HG03521 (cell line): ENCODE results near the gene CAST.
"Not testable (repeated sequence)": the region's sequence is repeated elsewhere in the genome, so short reads cannot be mapped to it uniquely, and the experiment has no call there.

Experiments used
- ATAC-seq: cut with Tn5 transposase; IDR thresholded peaks from one replicate; pipeline ENCODE4 v1.9.1; 2021; ENCODE audit warnings: mild to moderate bottlenecking, moderate library complexity; ENCODE audit not compliant: unreplicated experiment

Gene CAST

GRCh38 chr5:96661855-96662724 is at the start of gene CAST:
Gene CAST, plus strand, starts transcription at chr5:96662376. Its CDS starts 47 bp downstream, at chr5:96662423.
- ATAC-seq: peak; percentile 64

GRCh38 chr5:96614110-96614691 is 48.0 kb upstream of the CAST start:
- ATAC-seq: no peak

GRCh38 chr5:96615223-96615622 is 47.0 kb upstream of the CAST start:
- ATAC-seq: no peak

- ATAC-seq: no peak
Observed at GRCh38 chr5:96616801-96617200, 45.4 kb upstream of the CAST start.

- ATAC-seq: not testable (repeated sequence)
Observed at GRCh38 chr5:96618311-96619016, 43.7 kb upstream of the CAST start.

GRCh38 chr5:96619946-96620345 is 42.2 kb upstream of the CAST start:
- no peak for ATAC-seq

GRCh38 chr5:96624596-96624995 is 37.6 kb upstream of the CAST start:
- no peak for ATAC-seq

GRCh38 chr5:96625365-96625764 is 36.8 kb upstream of the CAST start:
- ATAC-seq: no peak

- ATAC-seq: no peak
Observed at GRCh38 chr5:96626956-96627355, 35.2 kb upstream of the CAST start.

GRCh38 chr5:96627792-96628398 is 34.3 kb upstream of the CAST start:
- no peak for ATAC-seq

- ATAC-seq: no peak
Observed at GRCh38 chr5:96628406-96628805, 33.8 kb upstream of the CAST start.

GRCh38 chr5:96629774-96630173 is 32.4 kb upstream of the CAST start:
- ATAC-seq: no peak

- ATAC-seq: no peak
Observed at GRCh38 chr5:96633820-96634219, 28.4 kb upstream of the CAST start.

GRCh38 chr5:96634881-96635280 is 27.3 kb upstream of the CAST start:
- no peak for ATAC-seq

GRCh38 chr5:96636046-96636445 is 26.1 kb upstream of the CAST start:
- no peak for ATAC-seq

GRCh38 chr5:96636594-96636993 is 25.6 kb upstream of the CAST start:
- ATAC-seq: no peak

GRCh38 chr5:96637196-96637595 is 25.0 kb upstream of the CAST start:
- no peak for ATAC-seq

- no peak for ATAC-seq
Observed at GRCh38 chr5:96638561-96638960, 23.6 kb upstream of the CAST start.

- ATAC-seq: no peak
Observed at GRCh38 chr5:96640696-96641095, 21.5 kb upstream of the CAST start.

- no peak for ATAC-seq
Observed at GRCh38 chr5:96641368-96642280, 20.6 kb upstream of the CAST start.
